LNCAP (cell line): ENCODE data around the gene PLS3.

Source experiments
- TF ChIP-seq, protein P1 (sequence below): fragments of 450-650 bp; IDR thresholded peaks from 2 replicates; pipeline ENCODE4 v1.5.1; 2017; ENCODE audit warnings: mild to moderate bottlenecking

Gene PLS3

DNA sequence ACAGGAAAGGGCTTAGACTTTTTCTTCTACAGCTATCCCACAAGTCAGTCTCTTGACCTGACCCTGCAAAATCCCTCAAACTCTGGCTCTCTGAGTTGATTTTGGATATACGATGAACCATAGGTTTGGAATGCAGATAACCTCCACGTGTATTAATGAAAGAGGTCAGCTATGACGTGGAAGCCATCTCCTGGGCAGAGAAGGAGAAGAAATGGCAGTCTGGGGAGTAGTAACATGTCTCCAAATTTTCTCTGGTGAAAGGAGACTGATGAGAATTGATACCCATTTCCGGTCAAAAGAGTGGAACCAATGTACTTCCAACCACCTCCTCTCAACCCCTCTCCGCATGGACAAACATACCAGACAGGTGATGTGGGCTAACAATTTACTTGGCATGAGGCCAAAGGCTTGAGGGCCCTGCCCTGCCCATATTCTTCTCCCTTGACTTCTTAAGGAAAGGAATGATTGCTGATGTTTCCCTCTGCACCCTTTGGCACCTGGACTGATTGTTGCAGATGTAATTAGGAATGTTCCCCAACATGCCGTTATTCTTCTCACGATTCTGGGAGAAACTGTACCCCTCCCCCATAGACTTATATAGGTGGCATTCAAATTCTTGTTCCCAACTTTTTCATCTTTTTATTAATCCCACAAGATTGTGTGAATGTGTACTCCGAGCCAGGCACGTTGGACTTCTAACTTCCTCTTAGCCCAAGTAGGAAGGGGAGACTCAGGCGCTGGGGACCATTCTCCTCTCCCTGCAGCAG, 580 bp upstream of the PLS3 start:
- TF ChIP-seq, protein P1, sequence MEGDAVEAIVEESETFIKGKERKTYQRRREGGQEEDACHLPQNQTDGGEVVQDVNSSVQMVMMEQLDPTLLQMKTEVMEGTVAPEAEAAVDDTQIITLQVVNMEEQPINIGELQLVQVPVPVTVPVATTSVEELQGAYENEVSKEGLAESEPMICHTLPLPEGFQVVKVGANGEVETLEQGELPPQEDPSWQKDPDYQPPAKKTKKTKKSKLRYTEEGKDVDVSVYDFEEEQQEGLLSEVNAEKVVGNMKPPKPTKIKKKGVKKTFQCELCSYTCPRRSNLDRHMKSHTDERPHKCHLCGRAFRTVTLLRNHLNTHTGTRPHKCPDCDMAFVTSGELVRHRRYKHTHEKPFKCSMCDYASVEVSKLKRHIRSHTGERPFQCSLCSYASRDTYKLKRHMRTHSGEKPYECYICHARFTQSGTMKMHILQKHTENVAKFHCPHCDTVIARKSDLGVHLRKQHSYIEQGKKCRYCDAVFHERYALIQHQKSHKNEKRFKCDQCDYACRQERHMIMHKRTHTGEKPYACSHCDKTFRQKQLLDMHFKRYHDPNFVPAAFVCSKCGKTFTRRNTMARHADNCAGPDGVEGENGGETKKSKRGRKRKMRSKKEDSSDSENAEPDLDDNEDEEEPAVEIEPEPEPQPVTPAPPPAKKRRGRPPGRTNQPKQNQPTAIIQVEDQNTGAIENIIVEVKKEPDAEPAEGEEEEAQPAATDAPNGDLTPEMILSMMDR = no peak

DNA sequence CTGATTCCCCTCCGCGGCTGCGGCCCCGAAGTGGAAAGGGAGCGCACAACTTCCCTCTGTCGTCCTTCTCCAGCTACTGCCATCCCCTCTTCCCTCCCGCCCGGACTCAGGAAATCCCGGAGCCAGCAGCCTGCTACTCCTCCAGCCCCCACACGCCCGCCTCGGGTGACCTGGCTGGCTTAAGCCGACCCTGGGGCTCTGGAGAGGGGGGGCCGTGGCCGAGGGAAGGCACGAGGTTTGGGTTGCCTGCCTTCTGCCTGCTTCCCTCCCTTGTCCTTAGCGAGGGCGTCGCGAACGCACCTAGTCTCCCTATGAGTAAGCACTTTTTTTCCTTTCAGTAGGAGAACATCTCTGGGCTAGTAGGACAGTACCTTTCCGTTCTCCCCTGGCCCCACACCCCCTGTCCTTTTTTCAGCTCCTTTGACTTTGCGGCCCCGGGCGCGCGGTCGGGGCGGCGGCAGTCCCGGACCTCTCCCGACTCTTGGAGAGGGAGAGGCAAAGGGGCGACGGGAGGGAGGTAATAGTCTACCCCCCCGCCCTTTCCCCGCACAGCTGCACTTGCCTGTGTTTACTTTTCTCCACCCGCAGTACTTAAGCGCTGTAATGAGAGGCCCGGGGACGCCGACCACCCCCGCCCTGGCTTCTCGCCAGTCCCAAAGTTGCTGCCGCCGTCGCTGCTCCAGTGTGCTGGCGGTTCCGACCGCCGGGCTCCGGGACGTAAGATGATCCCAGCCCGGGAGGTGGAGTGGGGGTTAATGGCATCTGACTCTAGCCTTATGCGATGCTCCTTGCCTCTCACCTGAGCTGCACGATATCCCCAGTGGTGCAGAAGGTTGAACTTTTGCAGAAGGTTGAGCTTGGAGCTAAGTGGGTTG, 868 bp downstream of the PLS3 start:
- TF ChIP-seq, protein P1 = no peak

DNA sequence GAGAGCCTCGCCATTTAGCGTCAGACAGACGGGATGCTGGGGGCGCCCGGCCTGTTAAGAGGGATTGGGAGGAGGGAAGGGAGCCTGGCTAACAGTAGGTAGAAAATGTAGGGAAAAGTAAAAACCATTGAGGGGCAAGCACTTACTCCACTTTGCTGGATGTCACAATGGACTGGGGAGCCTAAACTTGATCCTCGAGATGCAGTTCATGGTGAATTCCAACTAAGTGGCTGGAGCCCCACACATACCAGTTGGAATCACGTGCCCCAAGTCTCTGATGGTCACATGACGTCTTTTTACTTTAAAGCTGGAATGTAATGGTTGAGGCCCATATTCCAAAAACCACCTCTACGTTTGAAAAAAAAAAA, 1.5 kb downstream of the PLS3 start:
- TF ChIP-seq, protein P1 = no peak

DNA sequence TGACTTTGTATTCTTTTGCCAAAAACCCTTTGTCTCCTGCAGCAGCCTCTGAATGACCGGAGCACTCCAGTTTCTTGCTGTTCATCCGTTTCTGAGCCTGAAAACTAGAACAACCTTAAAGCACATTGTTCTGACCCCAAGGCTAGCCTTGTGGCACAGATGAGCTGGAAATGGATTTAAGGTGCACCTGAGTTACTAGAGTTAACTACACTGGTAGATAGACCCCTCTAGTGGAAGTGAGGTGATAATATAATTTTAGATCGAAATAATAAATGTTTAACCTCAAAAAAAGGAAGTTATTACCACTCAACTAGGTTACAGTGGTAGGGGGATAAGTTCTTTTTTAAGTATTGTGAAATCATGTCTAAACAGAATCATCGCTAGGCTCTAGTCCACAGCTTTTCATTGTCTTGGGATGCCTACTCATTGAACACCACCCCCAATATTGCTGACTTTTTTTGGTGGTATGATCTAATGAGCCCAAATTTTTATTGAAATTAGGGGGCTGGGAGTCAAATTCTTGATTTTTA, 2.7 kb downstream of the PLS3 start:
- TF ChIP-seq, protein P1 = no peak

DNA sequence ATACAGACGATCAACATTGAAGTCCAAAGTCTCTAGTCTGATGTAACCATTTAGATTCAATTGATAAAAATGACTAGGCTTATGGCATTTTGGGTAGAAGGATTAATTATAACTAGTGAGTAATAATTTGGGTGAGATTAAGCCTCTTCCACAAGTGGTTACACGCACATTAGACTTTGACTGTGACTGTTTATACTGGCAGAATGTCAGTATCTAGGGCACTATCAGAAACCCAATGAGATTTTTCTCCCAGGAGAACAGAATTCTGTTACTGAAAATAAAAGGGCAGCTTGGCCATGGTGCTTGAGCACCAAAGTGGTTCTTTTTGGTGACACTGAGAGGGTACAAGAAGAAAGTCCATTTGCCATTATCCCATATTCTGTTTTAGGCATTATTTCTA, 3.3 kb downstream of the PLS3 start:
- TF ChIP-seq, protein P1 = no peak

DNA sequence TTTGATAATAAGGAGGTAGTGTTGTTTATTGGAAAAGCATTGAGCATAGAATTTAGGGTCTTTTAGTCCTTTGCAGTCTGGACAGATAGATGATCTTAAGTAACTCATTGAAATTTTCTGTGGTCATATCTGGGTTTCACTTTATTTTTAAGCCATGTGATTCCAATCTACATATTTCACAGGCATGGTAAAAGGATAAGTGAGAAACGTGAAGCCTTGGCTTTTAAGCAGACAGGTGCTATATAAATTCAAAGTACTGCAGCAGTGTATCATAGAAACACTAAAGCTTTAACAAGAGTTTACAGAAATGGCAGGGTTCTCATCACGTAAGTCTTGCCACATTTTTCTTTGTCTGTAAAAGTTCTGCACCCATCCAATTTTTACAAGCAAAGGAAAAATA, 4.9 kb downstream of the PLS3 start:
- TF ChIP-seq, protein P1 = no peak

DNA sequence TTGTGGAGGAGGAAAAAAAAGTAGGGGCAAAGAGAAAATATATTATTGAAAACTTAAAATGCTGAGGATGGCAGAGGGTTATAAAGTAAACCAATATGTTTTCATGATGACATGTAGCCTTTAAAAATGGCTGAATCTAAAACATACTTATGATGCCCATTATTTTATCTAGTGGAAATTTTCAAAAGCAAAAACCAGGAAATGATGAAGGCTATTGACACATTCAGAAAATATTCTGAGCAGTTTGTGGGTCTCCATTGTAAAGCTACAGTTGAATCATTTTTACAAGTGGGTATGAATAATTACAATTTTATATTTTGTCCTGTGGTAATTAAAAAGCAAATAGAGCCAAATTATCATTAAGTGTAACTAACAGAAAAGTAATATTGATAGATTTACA, 10.7 kb downstream of the PLS3 start:
- TF ChIP-seq, protein P1 = no peak
